SK-N-MC (cell line): Measurements from ENCODE around the gene PSMB10.

Experiments used
- EZH2 ChIP-seq: fragments of 200-600 bp; sonication (generic); IDR thresholded peaks from one replicate; pipeline ENCODE4 v1.6.1; 2017; ENCODE audit warnings: antibody characterized with exemption
- FOXP2 ChIP-seq: optimal IDR thresholded peaks from 2 replicates; pipeline ENCODE3; 2011; ENCODE audit warnings: mild to moderate bottlenecking, moderate library complexity; ENCODE audit not compliant: insufficient read depth; ENCODE audit errors: extremely low read length, control extremely low read depth
- POLR2AphosphoS5 ChIP-seq: IDR thresholded peaks from 2 replicates; pipeline ENCODE4 v1.6.1; 2012; ENCODE audit warnings: mild to moderate bottlenecking, low read depth, low read length, borderline replicate concordance

DNA sequence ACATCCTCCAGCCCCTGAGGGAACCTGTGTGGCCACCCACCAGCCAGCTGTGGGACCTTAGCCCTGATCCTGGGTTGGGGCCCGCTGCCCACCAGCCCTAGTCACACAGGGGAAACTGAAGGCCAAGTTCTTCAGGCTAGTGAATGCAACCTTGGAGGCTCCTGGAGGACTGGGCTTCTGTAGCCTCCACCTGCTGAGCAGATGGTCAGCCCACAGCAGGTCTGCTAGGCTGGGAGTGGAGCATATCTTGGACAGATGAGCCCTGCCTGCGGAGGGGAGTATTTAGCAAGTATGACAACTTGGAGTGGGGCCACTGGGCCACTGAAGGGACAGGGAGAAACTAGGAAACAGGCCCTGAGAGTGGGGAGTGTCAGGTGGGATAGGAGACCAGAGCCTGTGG, 39.6 kb upstream of the PSMB10 start:
- no peak for TF ChIP-seq EZH2
- TF ChIP-seq POLR2AphosphoS5, result no peak
- TF ChIP-seq FOXP2, result no peak
